T47D (cell line): Measurements from ENCODE around the gene AGMAT.

ENCODE experiments used
- DNase-seq, 2 experiments: peaks; one replicate each; pipeline versions ENCODE4 v3.0.0 to v3.0.0-alpha.2; 2011 to 2012; ENCODE audit warnings: low read depth in 1 of 2, low spot score in 1 of 2
- JUND ChIP-seq: IDR thresholded peaks from 2 replicates; pipeline ENCODE4 v1.6.1; 2012; ENCODE audit warnings: low read depth
- in situ Hi-C: cut with HindIII; loops from 2 replicates; pipeline ENCODE4 v1.10.0; 2016; ENCODE audit warnings: low sequenced_read_pairs, low pct_unique_long_range_greater_than_20kb

The AGMAT gene

GRCh38 chr1:15540186-15540585 is 44.7 kb downstream of the AGMAT start:
- no peak for TF ChIP-seq JUND
- DNase-seq, result no peak
- in situ Hi-C loops, result no loop called here

- no peak for TF ChIP-seq JUND
- DNase-seq, result peak in 1 of 2 experiments; percentile 65
- in situ Hi-C loops, result no loop called here
These were observed 46.1 kb downstream of the AGMAT start for GRCh38 chr1:15538771-15539170.

DNA sequence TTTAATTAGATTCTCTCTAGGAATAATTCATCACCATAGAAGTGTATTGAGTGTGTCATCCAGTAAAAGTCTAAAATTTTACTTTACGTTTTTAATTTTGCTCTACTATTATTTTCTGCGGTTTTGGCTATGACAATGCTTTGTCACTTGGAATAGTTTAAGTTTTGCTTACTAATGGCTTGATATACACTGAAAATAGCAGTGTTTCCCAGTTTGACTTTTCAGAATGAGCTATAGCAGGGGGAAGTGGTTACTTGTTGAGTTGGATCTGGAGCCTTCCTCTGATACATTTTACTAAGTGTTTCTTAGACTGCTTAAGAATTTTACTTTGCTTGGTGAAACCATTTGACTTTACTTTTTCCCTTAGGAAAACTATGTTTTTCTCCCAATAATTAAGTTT is 53.2 kb downstream of the AGMAT start:
- in situ Hi-C loops, result no loop called here
- no peak for TF ChIP-seq JUND
- no peak for DNase-seq

- in situ Hi-C loops, result no loop called here
These were observed 53.8 kb downstream of the AGMAT start for GRCh38 chr1:15531003-15531402.

DNA sequence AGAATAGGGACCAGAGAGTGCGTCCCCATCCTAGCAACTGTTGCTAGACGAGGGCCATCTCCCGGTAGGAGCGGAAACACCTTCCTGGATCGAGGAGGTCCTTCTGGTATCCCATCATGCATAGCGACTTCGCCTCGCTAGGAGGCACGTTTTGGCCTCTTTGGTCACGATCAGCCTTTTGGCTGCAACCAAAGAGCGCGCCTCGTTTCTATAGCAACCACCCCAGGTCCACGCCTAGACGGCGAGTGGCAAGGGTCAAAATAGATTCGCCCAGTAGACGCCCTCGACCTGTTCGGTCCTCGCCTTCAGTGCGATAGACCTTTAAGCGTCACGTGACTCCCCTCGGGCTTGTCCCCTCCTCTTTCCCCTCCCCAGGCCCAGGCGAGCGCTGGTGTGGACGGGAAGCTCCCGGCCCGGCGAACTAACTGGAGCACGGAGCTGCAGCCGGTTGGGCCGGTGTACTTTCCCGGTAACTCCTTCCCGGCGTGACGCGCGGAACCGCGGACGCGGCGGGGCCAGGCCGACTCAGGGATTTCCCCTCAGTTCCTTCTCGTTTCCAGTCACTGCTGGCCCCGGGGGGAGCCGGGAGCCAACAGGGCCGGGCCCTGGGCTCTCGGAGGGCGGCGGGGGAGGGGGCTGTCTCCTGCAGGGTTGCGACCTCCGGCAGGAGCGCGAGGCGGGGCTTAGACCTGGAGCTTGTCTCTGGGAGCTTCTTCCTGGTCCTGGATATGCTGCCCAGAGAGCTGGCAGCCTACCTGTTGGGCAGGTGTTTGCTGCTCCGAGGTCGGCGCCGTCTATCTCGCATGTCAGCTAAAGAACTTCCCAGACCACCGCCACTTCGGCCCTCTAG is 58.1 kb downstream of the AGMAT start, which contains the start of gene DNAJC16:
Gene DNAJC16, plus strand, starts transcription at position 359 of the 850 bp plus-strand sequence. CDS start 2,258 bp downstream, outside the sequence.
- in situ Hi-C loops, result no loop called here
- no peak for TF ChIP-seq JUND
- peak; percentile 68 to 99 for DNase-seq

More at GRCh38 chr1:15531003-15531402, 53.8 kb downstream of the AGMAT start:
- TF ChIP-seq JUND, result no peak
- DNase-seq, result no peak

DNA sequence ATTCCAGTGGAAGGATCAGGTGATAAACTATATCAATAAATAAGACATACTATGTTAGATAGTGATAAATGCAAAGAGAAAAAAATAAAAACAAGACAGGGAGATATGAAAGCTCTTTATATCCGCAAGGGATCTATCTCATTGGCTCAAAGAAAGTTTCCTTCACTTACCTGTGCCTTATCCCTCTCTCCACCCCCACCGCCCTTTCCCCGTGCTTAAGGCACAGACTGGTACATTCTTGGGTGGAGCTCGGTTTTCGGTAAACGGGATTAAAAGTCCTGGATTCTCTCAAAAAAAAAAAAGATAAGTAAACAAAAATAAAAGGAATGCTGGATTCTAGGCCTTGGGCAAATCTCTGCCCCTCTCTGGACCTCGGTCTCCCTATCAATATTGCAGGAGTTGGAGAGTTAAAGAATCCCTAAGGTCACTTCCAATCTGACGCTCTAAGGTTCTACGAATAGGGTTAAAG is 58.8 kb downstream of the AGMAT start:
- in situ Hi-C loops, result no loop called here
- no peak for DNase-seq
- no peak for TF ChIP-seq JUND

DNA sequence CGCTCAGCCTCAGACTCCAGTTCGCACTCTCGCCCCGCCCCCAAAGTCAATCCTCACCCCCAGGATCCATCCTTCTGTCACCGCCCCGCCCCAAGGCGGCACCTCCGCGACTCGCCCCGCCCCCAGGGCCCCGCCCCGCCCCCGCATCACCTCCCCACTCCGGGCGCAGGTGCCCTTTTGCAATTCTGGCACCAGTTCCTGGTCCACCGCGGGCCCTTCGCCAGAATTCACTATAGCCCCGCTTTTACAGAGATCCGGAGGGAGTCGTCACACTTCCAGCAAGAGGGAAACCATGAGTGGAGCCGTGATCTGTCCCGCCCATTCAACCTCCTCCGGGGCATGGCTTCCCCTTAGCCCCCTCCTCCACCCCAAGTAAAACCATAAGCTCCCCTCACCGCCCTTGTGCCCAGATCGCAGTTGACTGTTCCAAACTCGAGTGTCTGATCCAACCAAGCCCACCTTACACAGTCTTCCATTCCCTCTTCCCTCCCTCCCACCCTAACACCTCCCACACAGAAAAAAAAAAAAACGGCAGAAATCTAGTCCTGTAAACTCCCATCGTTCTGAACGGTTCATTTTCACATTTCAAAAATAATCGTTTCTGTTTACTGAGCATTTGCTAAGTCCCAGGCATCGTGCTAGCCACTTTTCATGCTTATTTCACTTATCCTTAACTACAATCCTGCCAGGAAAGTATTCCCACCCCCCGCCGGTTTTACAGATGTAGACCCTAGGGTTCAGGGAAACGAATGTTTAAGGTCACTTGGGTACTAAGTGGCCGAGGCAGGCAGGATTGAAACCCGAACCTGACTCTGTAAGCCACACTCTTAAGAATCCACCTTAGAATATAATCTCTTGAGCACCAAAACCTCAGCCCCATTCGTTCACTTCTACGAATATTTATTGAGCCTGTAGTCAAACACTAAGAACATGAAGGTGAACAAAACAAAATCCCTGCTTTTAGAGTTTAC is 59.5 kb downstream of the AGMAT start:
- TF ChIP-seq JUND, result no peak
- in situ Hi-C loops, result no loop called here
- DNase-seq, result peak in 1 of 2 experiments; percentile 82

DNA sequence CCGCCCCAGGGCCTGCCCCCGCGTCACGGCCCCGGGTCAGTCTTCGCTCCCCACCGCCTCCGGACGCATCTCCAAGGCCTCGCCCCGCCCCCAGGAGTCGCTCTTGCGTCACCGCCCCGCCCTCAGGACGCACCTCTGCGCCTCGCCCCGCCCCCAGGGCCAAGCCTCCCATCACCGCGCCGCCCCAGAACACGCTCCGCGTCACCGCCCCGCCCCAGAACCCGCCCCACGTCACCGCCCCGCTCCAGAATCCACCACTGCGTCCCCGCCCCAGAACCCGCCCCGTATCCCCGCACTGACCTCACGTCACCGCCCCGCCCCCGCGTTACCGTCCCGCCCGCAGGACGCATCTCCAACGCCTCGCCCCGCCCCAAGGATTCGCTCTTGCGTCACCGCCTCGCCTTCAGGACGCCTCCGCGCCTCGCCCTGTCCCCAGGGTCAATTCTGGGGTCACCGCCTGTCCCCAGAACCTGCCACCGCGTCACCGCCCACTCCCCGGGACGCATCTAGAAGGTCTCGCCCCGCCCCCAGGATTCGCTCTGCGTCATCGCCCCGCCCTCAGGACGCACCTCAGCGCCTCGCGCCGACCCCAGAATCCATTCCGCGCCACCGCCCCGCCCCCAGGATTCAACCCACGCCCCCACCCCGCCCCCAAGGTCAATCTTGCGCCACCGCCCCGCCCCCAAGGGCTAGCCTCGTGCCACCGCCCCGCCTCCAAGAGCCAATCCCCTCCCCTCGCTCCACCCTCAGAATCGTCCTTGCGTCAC is 60.4 kb downstream of the AGMAT start:
- TF ChIP-seq JUND, result no peak
- DNase-seq, result peak; percentile 66 to 98
- in situ Hi-C loops, result no loop called here

- no peak for DNase-seq
- in situ Hi-C loops, result no loop called here
- no peak for TF ChIP-seq JUND
These were observed 60.9 kb downstream of the AGMAT start, which contains the start of gene CASP9 for GRCh38 chr1:15524021-15524282. Gene CASP9 (minus strand): TSS chr1:15524215. CDS start chr1:15524200, 15 bp downstream.

- in situ Hi-C loops, result no loop called here
- DNase-seq, result peak in 1 of 2 experiments; percentile 18
- no peak for TF ChIP-seq JUND
These were observed 61.5 kb downstream of the AGMAT start for GRCh38 chr1:15523104-15524020.

DNA sequence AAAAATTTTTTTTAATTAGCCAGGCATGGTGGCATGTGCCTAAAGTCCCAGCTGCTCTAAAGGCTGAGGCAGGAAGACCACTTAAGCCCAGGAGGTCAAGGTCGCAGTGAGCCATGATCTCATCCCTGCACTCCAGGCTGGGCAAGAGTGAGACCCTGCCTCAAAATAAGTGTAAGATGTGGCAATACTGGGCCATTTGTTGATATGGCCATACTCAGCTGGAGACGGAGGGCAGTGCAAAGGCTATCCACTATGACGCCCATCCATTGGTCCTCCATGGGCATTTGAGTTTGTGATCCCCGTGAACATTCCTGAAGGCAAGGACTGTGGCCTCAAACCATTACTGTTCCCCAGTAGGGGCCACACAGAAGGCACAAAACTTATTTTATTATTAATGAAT is 62.3 kb downstream of the AGMAT start:
- TF ChIP-seq JUND, result no peak
- in situ Hi-C loops, result no loop called here
- DNase-seq, result no peak
